Measurements from ENCODE around the gene EPG5. TPM values are rescaled to one million over a fixed set of nuclear protein-coding genes. Genes with fewer than 3 reads are reported as not detected.
A peak's percentile ranks its signal among the peaks of the same experiment; 100 is the strongest.

EPG5 gene
- total RNA-seq, 6 experiments from 2014 or later = 11.6 to 15.2 (median 12.4) TPM

- no peaks in the 10 kb centered on the region for H3K27me3 ChIP-seq
- H3K36me3 ChIP-seq = peaks cover 4 to 54% (median 13%) of the 10 kb centered on the region in 4 donors
- H3K4me3 ChIP-seq = no peak overlapping the region
- TF ChIP-seq POLR2A (IDR thresholded peaks at IDR 0.05) = no peak
- no peak for TF ChIP-seq CTCF (IDR thresholded peaks at IDR 0.05)
- no peak overlapping the region for H3K27ac ChIP-seq
- 85% methylated on average over 1 of the region's 1 CpG for WGBS (ENCODE audit: insufficient coverage, low coverage, low lambda C conversion rate, missing lambda C conversion rate)
- intact Hi-C loops (cut with DNase I) = no loop called here
- peak; percentile 42 to 83 (median 70) for ATAC-seq
- peaks cover 0 to 15% (median 0%) of the 10 kb centered on the region in 4 donors for H3K4me1 ChIP-seq
- H3K9me3 ChIP-seq = no peaks in the 10 kb centered on the region
- no peak for DNase-seq
Observed at GRCh38 chr18:45901654-45902210, 65.4 kb downstream of the EPG5 start.

- Histone ChIP-seq H3K36me3 (peaks cover 4 to 49% (median 13%) of the 10 kb centered on the region in 4 donors), H3K27ac (no peak overlapping the region), H3K4me1 (peaks cover 0 to 20% (median 0%) of the 10 kb centered on the region in 4 donors), H3K27me3 (no peaks in the 10 kb centered on the region), H3K4me3 (no peak overlapping the region), H3K9me3 (no peaks in the 10 kb centered on the region)
- 90% methylated on average over 2 of the region's 4 CpGs for WGBS (ENCODE audit: insufficient coverage, low coverage, low lambda C conversion rate, missing lambda C conversion rate)
- TF ChIP-seq POLR2A (IDR thresholded peaks at IDR 0.05) = no peak
- TF ChIP-seq CTCF (IDR thresholded peaks at IDR 0.05) = no peak
- intact Hi-C loops (cut with DNase I) = no loop called here
- ATAC-seq (no peak), DNase-seq (no peak)
Observed at GRCh38 chr18:45900623-45901022, 66.5 kb downstream of the EPG5 start.

GRCh38 chr18:45896991-45897390 is 70.1 kb downstream of the EPG5 start:
- ATAC-seq (peak; percentile 95 to 99 (median 98)), DNase-seq (peak in 2 of 3 donors; percentile 72 to 74)
- intact Hi-C loops (cut with DNase I) = no loop called here
- Histone ChIP-seq H3K27ac (peak overlapping the region in 2 of 3 donors; percentile 71 to 77), H3K36me3 (peaks cover 4 to 43% (median 12%) of the 10 kb centered on the region in 4 donors), H3K4me3 (no peak overlapping the region), H3K27me3 (no peaks in the 10 kb centered on the region), H3K9me3 (no peaks in the 10 kb centered on the region), H3K4me1 (peaks cover 0 to 16% (median 0%) of the 10 kb centered on the region in 4 donors)
- no peak for TF ChIP-seq CTCF (IDR thresholded peaks at IDR 0.05)
- no peak for TF ChIP-seq POLR2A (IDR thresholded peaks at IDR 0.05)

- intact Hi-C loops (cut with DNase I) = no loop called here
- H3K27me3 ChIP-seq = no peaks in the 10 kb centered on the region
- H3K4me3 ChIP-seq = no peak overlapping the region
- peak overlapping the region in 2 of 3 donors; percentile 71 to 77 for H3K27ac ChIP-seq
- TF ChIP-seq CTCF (IDR thresholded peaks at IDR 0.05) (no peak), POLR2A (IDR thresholded peaks at IDR 0.05) (no peak)
- peaks cover 0 to 13% (median 0%) of the 10 kb centered on the region in 4 donors for H3K4me1 ChIP-seq
- no peak for DNase-seq
- no peaks in the 10 kb centered on the region for H3K9me3 ChIP-seq
- 95% methylated on average over 7 of the region's 7 CpGs for WGBS (ENCODE audit: insufficient coverage, low coverage, low lambda C conversion rate, missing lambda C conversion rate)
- H3K36me3 ChIP-seq = peaks cover 4 to 42% (median 10%) of the 10 kb centered on the region in 4 donors
- no peak for ATAC-seq
Observed at GRCh38 chr18:45896452-45896851, 70.7 kb downstream of the EPG5 start.
